GM13976 (cell line): Measurements from ENCODE around the gene AGBL4.

ENCODE experiments used
- DNase-seq: peaks from one replicate; pipeline ENCODE4 v3.0.0; 2012; ENCODE audit warnings: low spot score
- in situ Hi-C: fragments of 300-500 bp; cut with MboI; formaldehyde crosslinking; loops from one replicate; pipeline ENCODE4 v1.12.0; 2022; ENCODE audit warnings: low sequenced_read_pairs, mixed read lengths, inconsistent platforms; ENCODE audit not compliant: unreplicated experiment
- TF ChIP-seq, protein P1 (sequence below): IDR thresholded peaks from 2 replicates; pipeline ENCODE4 v1.5.1; 2012; ENCODE audit warnings: borderline replicate concordance, mild to moderate bottlenecking; ENCODE audit not compliant: insufficient read depth; ENCODE audit errors: extremely low read depth, missing control alignments, control extremely low read depth

Gene AGBL4

GRCh38 chr1:49106445-49106844 is 917.3 kb downstream of the AGBL4 start:
- DNase-seq: no peak
- TF ChIP-seq, protein P1, sequence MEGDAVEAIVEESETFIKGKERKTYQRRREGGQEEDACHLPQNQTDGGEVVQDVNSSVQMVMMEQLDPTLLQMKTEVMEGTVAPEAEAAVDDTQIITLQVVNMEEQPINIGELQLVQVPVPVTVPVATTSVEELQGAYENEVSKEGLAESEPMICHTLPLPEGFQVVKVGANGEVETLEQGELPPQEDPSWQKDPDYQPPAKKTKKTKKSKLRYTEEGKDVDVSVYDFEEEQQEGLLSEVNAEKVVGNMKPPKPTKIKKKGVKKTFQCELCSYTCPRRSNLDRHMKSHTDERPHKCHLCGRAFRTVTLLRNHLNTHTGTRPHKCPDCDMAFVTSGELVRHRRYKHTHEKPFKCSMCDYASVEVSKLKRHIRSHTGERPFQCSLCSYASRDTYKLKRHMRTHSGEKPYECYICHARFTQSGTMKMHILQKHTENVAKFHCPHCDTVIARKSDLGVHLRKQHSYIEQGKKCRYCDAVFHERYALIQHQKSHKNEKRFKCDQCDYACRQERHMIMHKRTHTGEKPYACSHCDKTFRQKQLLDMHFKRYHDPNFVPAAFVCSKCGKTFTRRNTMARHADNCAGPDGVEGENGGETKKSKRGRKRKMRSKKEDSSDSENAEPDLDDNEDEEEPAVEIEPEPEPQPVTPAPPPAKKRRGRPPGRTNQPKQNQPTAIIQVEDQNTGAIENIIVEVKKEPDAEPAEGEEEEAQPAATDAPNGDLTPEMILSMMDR: no peak
- in situ Hi-C loops: no loop called here

DNA sequence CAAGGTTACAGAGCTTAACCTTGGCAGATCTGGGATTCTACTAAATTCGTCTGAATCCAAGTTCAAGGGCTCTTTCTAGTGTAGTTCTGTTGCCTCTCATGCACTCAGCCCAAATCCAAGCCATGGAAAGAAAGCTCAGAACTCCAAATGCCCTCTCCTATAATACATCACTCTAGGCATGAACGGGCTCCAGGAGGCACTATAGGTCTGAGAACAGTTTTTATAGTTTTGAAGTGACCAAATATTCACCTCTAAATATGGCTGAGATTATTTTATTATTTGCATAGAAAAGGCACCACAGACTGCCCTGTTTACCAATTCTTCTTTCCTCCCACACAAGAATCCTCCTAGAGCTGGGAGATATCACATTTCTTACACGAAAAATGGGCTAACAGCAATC is 919.2 kb downstream of the AGBL4 start:
- TF ChIP-seq, protein P1: no peak
- no peak for DNase-seq
- in situ Hi-C loops: no loop called here

GRCh38 chr1:49102752-49103151 is 921.0 kb downstream of the AGBL4 start:
- in situ Hi-C loops: no loop called here
- DNase-seq: no peak
- TF ChIP-seq, protein P1: no peak

GRCh38 chr1:49098866-49099265 is 924.9 kb downstream of the AGBL4 start:
- in situ Hi-C loops: no loop called here
- TF ChIP-seq, protein P1: no peak
- no peak for DNase-seq

GRCh38 chr1:49086327-49086726 is 937.4 kb downstream of the AGBL4 start:
- TF ChIP-seq, protein P1: no peak
- DNase-seq: no peak
- in situ Hi-C loops: no loop called here

DNA sequence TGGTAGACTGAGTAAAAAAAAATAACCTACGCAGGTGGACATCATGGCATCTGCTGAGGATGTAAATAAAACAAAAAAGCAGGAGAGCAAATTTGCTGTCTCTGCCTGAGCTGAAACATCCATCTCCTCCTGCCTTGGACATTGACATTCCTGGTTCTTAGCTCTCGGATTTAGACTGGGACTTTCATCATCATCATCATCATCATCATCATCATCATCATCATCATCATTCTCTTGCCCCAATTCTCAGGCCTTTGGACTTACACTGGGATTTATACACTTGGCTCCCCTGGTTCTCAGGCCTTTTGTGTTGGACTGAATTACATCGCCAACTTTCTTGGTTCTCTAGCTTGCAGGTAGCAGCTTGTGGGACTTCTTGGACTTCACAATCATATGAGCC is 938.7 kb downstream of the AGBL4 start:
- TF ChIP-seq, protein P1: no peak
- no peak for DNase-seq
- in situ Hi-C loops: no loop called here

DNA sequence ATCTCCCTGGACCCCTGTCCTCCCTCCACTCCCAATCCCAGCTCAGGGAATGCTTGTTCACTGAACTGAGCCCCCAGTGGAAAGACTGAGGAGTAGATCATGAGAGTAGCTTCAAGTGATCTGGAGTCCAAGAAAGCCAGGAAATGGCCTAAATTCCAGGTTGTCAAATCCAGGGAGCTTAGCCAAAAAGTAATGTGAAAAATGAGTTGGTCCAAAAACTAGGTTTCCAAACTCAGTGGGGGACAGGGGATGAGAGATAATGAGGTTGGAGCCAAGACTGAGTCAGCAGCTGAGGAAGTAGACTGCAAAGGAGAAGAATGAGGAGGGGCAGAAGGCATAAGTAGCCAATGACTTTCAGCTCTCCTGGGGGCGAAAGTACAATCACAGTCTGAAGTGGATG is 963.0 kb downstream of the AGBL4 start:
- DNase-seq: no peak
- TF ChIP-seq, protein P1: no peak
- in situ Hi-C loops: no loop called here
